Activated naive CD8-positive, alpha-beta T cell treated with anti-CD3 and anti-CD28 coated beads, Interleukin-2, amount 10 ng/mL, durations not matched to agents 7 days and 5 days (primary cell): Measurements from ENCODE around the gene YPEL1. TPM values are rescaled to one million over a fixed set of nuclear protein-coding genes. Genes with fewer than 3 reads are reported as not detected.
"Not testable (repeated sequence)": the region's sequence is repeated elsewhere in the genome, so short reads cannot be mapped to it uniquely, and the experiment has no call there.

Source experiments
- ATAC-seq: fragments of 150-1000 bp; cut with Tn5 transposase; one replicate; pipeline ENCODE4 v1.10.0; 2021; ENCODE audit warnings: low read depth, moderate library complexity
- POLR2A ChIA-PET: fragments of 350-600 bp; sonication (Branson Sonifier 250); formaldehyde crosslinking; loops from one replicate; lab custom pipeline; 2021; ENCODE audit warnings: antibody characterized with exemption; lab: Charles Lee
- DNase-seq: peaks from one replicate; pipeline ENCODE4 v3.0.0; 2021
- H3K27ac Mint-ChIP-seq: one replicate; pipeline ENCODE4 v1.8.0; 2022; ENCODE audit warnings: mild to moderate bottlenecking, mixed read lengths
- H3K27me3 Mint-ChIP-seq: one replicate; pipeline ENCODE4 v1.8.0; 2022; ENCODE audit warnings: mild to moderate bottlenecking, moderate library complexity, mixed read lengths
- H3K36me3 Mint-ChIP-seq: one replicate; pipeline ENCODE4 v1.8.0; 2021; ENCODE audit warnings: mild to moderate bottlenecking, mixed read lengths
- H3K4me1 Mint-ChIP-seq: one replicate; pipeline ENCODE4 v1.8.0; 2021; ENCODE audit warnings: mixed read lengths
- H3K4me3 Mint-ChIP-seq: one replicate; pipeline ENCODE4 v1.8.0; 2022; ENCODE audit warnings: mild to moderate bottlenecking, moderate library complexity, mixed read lengths
- H3K9me3 Mint-ChIP-seq: one replicate; pipeline ENCODE4 v1.8.0; 2021; ENCODE audit warnings: mixed read lengths
- total RNA-seq, 2 experiments: library from RNA; stranded (reverse); gene quantifications; one replicate each; pipeline ENCODE4 v1.2.3, GENCODE V29; 2021

The YPEL1 gene
- total RNA-seq, 2 experiments from 2014 or later, result 14.7 to 14.9 TPM

- peaks cover 7% of the 10 kb centered on the region for H3K36me3 Mint-ChIP-seq
- peaks cover 3% of the 10 kb centered on the region for H3K4me1 Mint-ChIP-seq
- DNase-seq, result no peak
- POLR2A ChIA-PET, result no interaction called here
- H3K9me3 Mint-ChIP-seq, result no peaks in the 10 kb centered on the region
- no peaks in the 10 kb centered on the region for H3K27me3 Mint-ChIP-seq
- H3K4me3 Mint-ChIP-seq, result no peak overlapping the region
- H3K27ac Mint-ChIP-seq, result no peak overlapping the region
- no peak for ATAC-seq
Observed at GRCh38 chr22:21697021-21697771, 38.4 kb downstream of the YPEL1 start.

GRCh38 chr22:21696115-21696514 is 39.5 kb downstream of the YPEL1 start:
- DNase-seq, result no peak
- no peaks in the 10 kb centered on the region for H3K9me3 Mint-ChIP-seq
- no peaks in the 10 kb centered on the region for H3K27me3 Mint-ChIP-seq
- no peak overlapping the region for H3K27ac Mint-ChIP-seq
- H3K4me1 Mint-ChIP-seq, result no peaks in the 10 kb centered on the region
- peaks cover 7% of the 10 kb centered on the region for H3K36me3 Mint-ChIP-seq
- no peak for ATAC-seq
- H3K4me3 Mint-ChIP-seq, result no peak overlapping the region
- POLR2A ChIA-PET, result no interaction called here

- Mint-ChIP-seq H3K4me3 (no peak overlapping the region), H3K4me1 (peaks cover 1% of the 10 kb centered on the region), H3K27me3 (no peaks in the 10 kb centered on the region), H3K9me3 (no peaks in the 10 kb centered on the region), H3K36me3 (peaks cover 8% of the 10 kb centered on the region), H3K27ac (no peak overlapping the region)
- no peak for DNase-seq
- POLR2A ChIA-PET, result no interaction called here
- no peak for ATAC-seq
Observed at GRCh38 chr22:21695430-21696085, 40.0 kb downstream of the YPEL1 start.

- H3K27ac Mint-ChIP-seq, result no peak overlapping the region
Observed at GRCh38 chr22:21694795-21695429, 40.7 kb downstream of the YPEL1 start.

GRCh38 chr22:21694394-21694793 is 41.2 kb downstream of the YPEL1 start:
- POLR2A ChIA-PET, result no interaction called here
- Mint-ChIP-seq H3K27ac (no peak overlapping the region), H3K9me3 (no peaks in the 10 kb centered on the region), H3K27me3 (no peaks in the 10 kb centered on the region), H3K4me1 (peaks cover 8% of the 10 kb centered on the region), H3K4me3 (no peak overlapping the region), H3K36me3 (peaks cover 13% of the 10 kb centered on the region)
- ATAC-seq (no peak), DNase-seq (no peak)

More at GRCh38 chr22:21694795-21695429, 40.7 kb downstream of the YPEL1 start:
- Mint-ChIP-seq H3K36me3 (peaks cover 10% of the 10 kb centered on the region), H3K9me3 (no peaks in the 10 kb centered on the region), H3K27me3 (no peaks in the 10 kb centered on the region), H3K4me1 (peaks cover 4% of the 10 kb centered on the region), H3K4me3 (no peak overlapping the region)
- no peak for ATAC-seq
- DNase-seq, result no peak
- POLR2A ChIA-PET, result no interaction called here

- no peak for ATAC-seq
- no peaks in the 10 kb centered on the region for H3K27me3 Mint-ChIP-seq
- peaks cover 8% of the 10 kb centered on the region for H3K4me1 Mint-ChIP-seq
- peaks cover 13% of the 10 kb centered on the region for H3K36me3 Mint-ChIP-seq
- DNase-seq, result no peak
- H3K27ac Mint-ChIP-seq, result no peak overlapping the region
- no peaks in the 10 kb centered on the region for H3K9me3 Mint-ChIP-seq
- POLR2A ChIA-PET, result no interaction called here
- no peak overlapping the region for H3K4me3 Mint-ChIP-seq
Observed at GRCh38 chr22:21693999-21694341, 41.6 kb downstream of the YPEL1 start.

GRCh38 chr22:21693333-21693998 is 42.1 kb downstream of the YPEL1 start:
- no peak for ATAC-seq
- POLR2A ChIA-PET, result no interaction called here
- peaks cover 13% of the 10 kb centered on the region for H3K36me3 Mint-ChIP-seq
- H3K27me3 Mint-ChIP-seq, result no peaks in the 10 kb centered on the region
- H3K9me3 Mint-ChIP-seq, result no peaks in the 10 kb centered on the region
- H3K27ac Mint-ChIP-seq, result peak overlapping the region; percentile 38
- no peak for DNase-seq
- peaks cover 10% of the 10 kb centered on the region for H3K4me1 Mint-ChIP-seq
- H3K4me3 Mint-ChIP-seq, result no peak overlapping the region

GRCh38 chr22:21692856-21693255 is 42.7 kb downstream of the YPEL1 start:
- not testable (repeated sequence) for H3K9me3 Mint-ChIP-seq, ATAC-seq, H3K27me3 Mint-ChIP-seq, DNase-seq, H3K4me3 Mint-ChIP-seq, H3K4me1 Mint-ChIP-seq, H3K27ac Mint-ChIP-seq
- POLR2A ChIA-PET, result interaction anchor here (0.7 kb wide), 1 partner anchor 152 kb away, joined by 3 read pairs; no protein-coding TSS in a partner anchor
- H3K36me3 Mint-ChIP-seq, result peaks cover 13% of the 10 kb centered on the region

GRCh38 chr22:21691816-21692215 is 43.8 kb downstream of the YPEL1 start:
- POLR2A ChIA-PET, result no interaction called here
- Mint-ChIP-seq H3K4me1 (peaks cover 10% of the 10 kb centered on the region), H3K36me3 (peaks cover 11% of the 10 kb centered on the region), H3K9me3 (no peaks in the 10 kb centered on the region), H3K27ac (no peak overlapping the region), H3K4me3 (no peak overlapping the region), H3K27me3 (no peaks in the 10 kb centered on the region)
- DNase-seq (no peak), ATAC-seq (no peak)

GRCh38 chr22:21690401-21690801 is 45.2 kb downstream of the YPEL1 start:
- no peaks in the 10 kb centered on the region for H3K9me3 Mint-ChIP-seq
- POLR2A ChIA-PET, result interaction anchor here (1.0 to 1.1 kb wide), 2 partner anchors 31 to 32 kb away, joined by 3 read pairs; no protein-coding TSS in a partner anchor
- peaks cover 12% of the 10 kb centered on the region for H3K36me3 Mint-ChIP-seq
- H3K4me3 Mint-ChIP-seq, result no peak overlapping the region
- H3K27ac Mint-ChIP-seq, result peak overlapping the region; percentile 73
- H3K4me1 Mint-ChIP-seq, result peaks cover 10% of the 10 kb centered on the region
- DNase-seq (no peak), ATAC-seq (no peak)
- H3K27me3 Mint-ChIP-seq, result no peaks in the 10 kb centered on the region

- Mint-ChIP-seq H3K36me3 (peaks cover 10% of the 10 kb centered on the region), H3K4me1 (peaks cover 10% of the 10 kb centered on the region), H3K27ac (peak overlapping the region; percentile 48), H3K9me3 (no peaks in the 10 kb centered on the region), H3K4me3 (no peak overlapping the region), H3K27me3 (no peaks in the 10 kb centered on the region)
- no peak for DNase-seq
- POLR2A ChIA-PET, result no interaction called here
- no peak for ATAC-seq
Observed at GRCh38 chr22:21688706-21689381, 46.8 kb downstream of the YPEL1 start.

GRCh38 chr22:21688341-21688705 is 47.3 kb downstream of the YPEL1 start:
- H3K27ac Mint-ChIP-seq, result no peak overlapping the region
- H3K9me3 Mint-ChIP-seq, result no peaks in the 10 kb centered on the region
- peaks cover 10% of the 10 kb centered on the region for H3K36me3 Mint-ChIP-seq
- DNase-seq (no peak), ATAC-seq (no peak)
- no peaks in the 10 kb centered on the region for H3K27me3 Mint-ChIP-seq
- H3K4me1 Mint-ChIP-seq, result peaks cover 10% of the 10 kb centered on the region
- H3K4me3 Mint-ChIP-seq, result no peak overlapping the region
- POLR2A ChIA-PET, result no interaction called here

GRCh38 chr22:21687685-21688259 is 47.8 kb downstream of the YPEL1 start:
- H3K27ac Mint-ChIP-seq, result no peak overlapping the region
- POLR2A ChIA-PET, result no interaction called here
- peaks cover 10% of the 10 kb centered on the region for H3K4me1 Mint-ChIP-seq
- no peaks in the 10 kb centered on the region for H3K9me3 Mint-ChIP-seq
- H3K36me3 Mint-ChIP-seq, result peaks cover 10% of the 10 kb centered on the region
- H3K27me3 Mint-ChIP-seq, result no peaks in the 10 kb centered on the region
- no peak overlapping the region for H3K4me3 Mint-ChIP-seq
- ATAC-seq (no peak), DNase-seq (no peak)
